ENCODE results near the gene EMSY. TPM values are rescaled to one million over a fixed set of nuclear protein-coding genes. Genes with fewer than 3 reads are reported as not detected.
A peak's percentile ranks its signal among the peaks of the same experiment; 100 is the strongest.

Gene EMSY
- polyA plus RNA-seq, 6 donors from 2014 or later, result 15.0 to 26.8 (median 22.2) TPM

- Mint-ChIP-seq H3K36me3 (peaks cover 24 to 27% of the 10 kb centered on the region in 2 donors), H3K27ac (no peak overlapping the region), H3K27me3 (no peaks in the 10 kb centered on the region), H3K4me1 (peaks cover 4 to 5% (median 4%) of the 10 kb centered on the region in 3 donors), H3K4me3 (no peak overlapping the region), H3K9me3 (no peaks in the 10 kb centered on the region)
- no peak for DNase-seq
- no peak for ATAC-seq (ENCODE audit: low read depth in 2 of 2)
Measured at GRCh38 chr11:76466666-76467065, 21.8 kb downstream of the EMSY start.

GRCh38 chr11:76469141-76469540, 24.3 kb downstream of the EMSY start:
- Mint-ChIP-seq H3K4me3 (no peak overlapping the region), H3K9me3 (no peaks in the 10 kb centered on the region), H3K36me3 (peaks cover 22 to 24% of the 10 kb centered on the region in 2 donors), H3K27ac (no peak overlapping the region), H3K27me3 (no peaks in the 10 kb centered on the region), H3K4me1 (peaks cover 0 to 4% (median under 1%) of the 10 kb centered on the region in 3 donors)
- ATAC-seq (ENCODE audit: low read depth in 2 of 2) (no peak), DNase-seq (no peak)

- Mint-ChIP-seq H3K4me1 (peaks cover 0 to 4% (median 0%) of the 10 kb centered on the region in 3 donors), H3K4me3 (no peak overlapping the region), H3K9me3 (no peaks in the 10 kb centered on the region), H3K36me3 (peaks cover 15 to 21% of the 10 kb centered on the region in 2 donors), H3K27ac (no peak overlapping the region), H3K27me3 (no peaks in the 10 kb centered on the region)
- no peak for DNase-seq
- no peak for ATAC-seq (ENCODE audit: low read depth in 2 of 2)
Measured at GRCh38 chr11:76471382-76471781, 26.6 kb downstream of the EMSY start.

GRCh38 chr11:76480241-76480640, 35.4 kb downstream of the EMSY start:
- ATAC-seq (ENCODE audit: low read depth in 2 of 2) (no peak), DNase-seq (no peak)
- H3K27ac Mint-ChIP-seq, result no peak overlapping the region
- no peaks in the 10 kb centered on the region for H3K27me3 Mint-ChIP-seq
- H3K4me3 Mint-ChIP-seq, result no peak overlapping the region
- peaks cover 0 to 11% (median 0%) of the 10 kb centered on the region in 3 donors for H3K4me1 Mint-ChIP-seq
- peaks cover 0 to 11% (median 3%) of the 10 kb centered on the region in 7 donors for H3K9me3 Mint-ChIP-seq
- peaks cover 19 to 26% of the 10 kb centered on the region in 2 donors for H3K36me3 Mint-ChIP-seq

GRCh38 chr11:76491644-76492043, 46.8 kb downstream of the EMSY start:
- Mint-ChIP-seq H3K27me3 (no peaks in the 10 kb centered on the region), H3K4me3 (no peak overlapping the region), H3K27ac (no peak overlapping the region), H3K36me3 (peaks cover 7 to 8% of the 10 kb centered on the region in 2 donors), H3K9me3 (no peaks in the 10 kb centered on the region), H3K4me1 (peaks cover 11 to 21% (median 14%) of the 10 kb centered on the region in 3 donors)
- ATAC-seq (ENCODE audit: low read depth in 2 of 2), result no peak
- DNase-seq, result no peak

GRCh38 chr11:76493040-76493439, 48.2 kb downstream of the EMSY start:
- Mint-ChIP-seq H3K27ac (no peak overlapping the region), H3K4me1 (peaks cover 11 to 18% (median 14%) of the 10 kb centered on the region in 3 donors), H3K4me3 (no peak overlapping the region), H3K27me3 (no peaks in the 10 kb centered on the region), H3K36me3 (peaks cover 14 to 20% of the 10 kb centered on the region in 2 donors), H3K9me3 (no peaks in the 10 kb centered on the region)
- no peak for DNase-seq
- no peak for ATAC-seq (ENCODE audit: low read depth in 2 of 2)

GRCh38 chr11:76493626-76494539, 49.1 kb downstream of the EMSY start:
- DNase-seq (no peak), ATAC-seq (ENCODE audit: low read depth in 2 of 2) (no peak)
- Mint-ChIP-seq H3K4me1 (peaks cover 8 to 11% (median 10%) of the 10 kb centered on the region in 3 donors), H3K9me3 (no peaks in the 10 kb centered on the region), H3K36me3 (peaks cover 17 to 22% of the 10 kb centered on the region in 2 donors), H3K4me3 (no peak overlapping the region), H3K27ac (peak overlapping the region in 2 of 6 donors; percentile 28 to 68), H3K27me3 (no peaks in the 10 kb centered on the region)

- no peaks in the 10 kb centered on the region for H3K9me3 Mint-ChIP-seq
- DNase-seq, result no peak
- no peak overlapping the region for H3K4me3 Mint-ChIP-seq
- H3K36me3 Mint-ChIP-seq, result peaks cover 19 to 22% of the 10 kb centered on the region in 2 donors
- H3K27ac Mint-ChIP-seq, result peak overlapping the region in 3 of 6 donors; percentile 13 to 69 (median 38)
- H3K27me3 Mint-ChIP-seq, result no peaks in the 10 kb centered on the region
- ATAC-seq (ENCODE audit: low read depth in 2 of 2), result no peak
- peaks cover 0 to 7% (median 0%) of the 10 kb centered on the region in 3 donors for H3K4me1 Mint-ChIP-seq
Measured at GRCh38 chr11:76495019-76495418, 50.2 kb downstream of the EMSY start.

- H3K36me3 Mint-ChIP-seq, result peaks cover 30 to 32% of the 10 kb centered on the region in 2 donors
- H3K9me3 Mint-ChIP-seq, result peaks cover 2 to 9% (median 2%) of the 10 kb centered on the region in 7 donors
- DNase-seq (no peak), ATAC-seq (ENCODE audit: low read depth in 2 of 2) (no peak)
- no peaks in the 10 kb centered on the region for H3K27me3 Mint-ChIP-seq
- peak overlapping the region in 3 of 6 donors; percentile 1 to 34 (median 6) for H3K27ac Mint-ChIP-seq
- peaks cover 0 to 4% (median 0%) of the 10 kb centered on the region in 3 donors for H3K4me1 Mint-ChIP-seq
- no peak overlapping the region for H3K4me3 Mint-ChIP-seq
Measured at GRCh38 chr11:76496174-76496573, 51.4 kb downstream of the EMSY start.

- Mint-ChIP-seq H3K4me3 (no peak overlapping the region), H3K27me3 (no peaks in the 10 kb centered on the region), H3K9me3 (peaks cover 6 to 14% (median 7%) of the 10 kb centered on the region in 7 donors), H3K27ac (no peak overlapping the region), H3K4me1 (no peaks in the 10 kb centered on the region), H3K36me3 (peaks cover 33 to 37% of the 10 kb centered on the region in 2 donors)
- no peak for ATAC-seq (ENCODE audit: low read depth in 2 of 2)
- DNase-seq, result no peak
Measured at GRCh38 chr11:76501526-76502202, 56.8 kb downstream of the EMSY start.

GRCh38 chr11:76506833-76507232, 62.0 kb downstream of the EMSY start:
- peaks cover 7 to 18% of the 10 kb centered on the region in 2 donors for H3K36me3 Mint-ChIP-seq
- DNase-seq (no peak), ATAC-seq (ENCODE audit: low read depth in 2 of 2) (no peak)
- H3K9me3 Mint-ChIP-seq, result no peaks in the 10 kb centered on the region
- H3K4me1 Mint-ChIP-seq, result no peaks in the 10 kb centered on the region
- H3K27ac Mint-ChIP-seq, result peak overlapping the region in 1 of 6 donors; percentile 81
- H3K27me3 Mint-ChIP-seq, result no peaks in the 10 kb centered on the region
- no peak overlapping the region for H3K4me3 Mint-ChIP-seq

- Mint-ChIP-seq H3K4me3 (no peak overlapping the region), H3K9me3 (no peaks in the 10 kb centered on the region), H3K4me1 (no peaks in the 10 kb centered on the region), H3K27ac (no peak overlapping the region), H3K27me3 (no peaks in the 10 kb centered on the region), H3K36me3 (peaks cover 0 to 14% of the 10 kb centered on the region in 2 donors)
- ATAC-seq (ENCODE audit: low read depth in 2 of 2) (no peak), DNase-seq (no peak)
Measured at GRCh38 chr11:76510060-76511047, 65.5 kb downstream of the EMSY start.

Data from naive B cell (primary cell).